Measurements from ENCODE around the gene ZC3HAV1.

GRCh38 chr7:139061416-139061815 lies 48.1 kb downstream of the ZC3HAV1 start:
- TF ChIP-seq CTCF (conservative IDR thresholded peaks at IDR 0.05 in 1 of 2, IDR thresholded peaks at IDR 0.05 in 1 of 2; ENCODE audit: extremely low read depth in 1 of 2, insufficient read depth in 1 of 2, low read depth in 1 of 2, low read length in 2 of 2): no peak
- no peak for TF ChIP-seq EZH2 (IDR thresholded peaks at IDR 0.05; ENCODE audit: borderline replicate concordance, low read length)

Measured in mammary epithelial cell (primary cell).